ENCODE results near the gene PPP3R2. TPM values are rescaled to one million over a fixed set of nuclear protein-coding genes. Genes with fewer than 3 reads are reported as not detected.

PPP3R2 gene, protein sequence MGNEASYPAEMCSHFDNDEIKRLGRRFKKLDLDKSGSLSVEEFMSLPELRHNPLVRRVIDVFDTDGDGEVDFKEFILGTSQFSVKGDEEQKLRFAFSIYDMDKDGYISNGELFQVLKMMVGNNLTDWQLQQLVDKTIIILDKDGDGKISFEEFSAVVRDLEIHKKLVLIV
- total RNA-seq, result not detected in 2 replicates

GRCh38 chr9:101594796-101595195 lies at the start of gene PPP3R2:
TSS of gene PPP3R2 (minus strand) at chr9:101594969. CDS start at chr9:101594921, 48 bp downstream.

Other genes with a start within 250 kb of the PPP3R2 start
- 0.05 and 0.07 TPM in 2 replicates for gene BAAT, start 210.0 kb downstream of the PPP3R2 start, total RNA-seq
- 13.5 and 14.2 TPM in 2 replicates for gene MRPL50, start 196.4 kb downstream of the PPP3R2 start, total RNA-seq
- 6.9 and 8.3 TPM in 2 replicates for gene ZNF189, start 196.1 kb downstream of the PPP3R2 start, total RNA-seq
- not detected in 2 replicates for gene ALDOB, start 159.2 kb downstream of the PPP3R2 start, total RNA-seq
- 11.4 and 18.1 TPM in 2 replicates for gene RNF20, start 61.1 kb downstream of the PPP3R2 start, total RNA-seq
- not detected in 2 replicates for gene GRIN3A, start 143.7 kb upstream of the PPP3R2 start, total RNA-seq

All from airway epithelial cell (primary cell).